Kidney (tissue), 14 donors: Measurements from ENCODE around the gene CNTFR. TPM values are rescaled to one million over a fixed set of nuclear protein-coding genes. Genes with fewer than 3 reads are reported as not detected.

Experiments
- DNase-seq, 5 donors: peaks; one replicate each; pipeline ENCODE4 v3.0.0-alpha.2; 2013 to 2020
- FAIRE-seq: peaks from 2 replicates; lab custom pipeline; 2012; peaks lifted over from hg19 to GRCh38; lab: Jason Lieb, UNC
- H3K27ac ChIP-seq, 2 donors: one replicate each; pipeline ENCODE4 v1.7.0; 2013; ENCODE audit warnings: low read depth in 2 of 2, low read length in 2 of 2, inconsistent platforms in 1 of 2
- H3K27me3 ChIP-seq: one replicate; pipeline ENCODE4 v1.7.1; 2013; ENCODE audit warnings: low read length, inconsistent platforms; ENCODE audit not compliant: control insufficient read depth, insufficient read depth
- H3K36me3 ChIP-seq, 3 donors: one replicate each; pipeline versions ENCODE4 v1.7.0 to v1.7.1; 2013; ENCODE audit warnings: low read length in 3 of 3, control low read depth in 1 of 3, inconsistent platforms in 1 of 3; ENCODE audit not compliant: insufficient read depth in 3 of 3, control insufficient read depth in 2 of 3
- H3K4me1 ChIP-seq, 3 donors: one replicate each; pipeline versions ENCODE4 v1.7.0 to v1.7.1; 2013; ENCODE audit warnings: low read length in 3 of 3, inconsistent platforms in 1 of 3, low read depth in 1 of 3; ENCODE audit not compliant: control insufficient read depth in 2 of 3, insufficient read depth in 2 of 3
- H3K4me3 ChIP-seq, 3 donors: one replicate each; pipeline versions ENCODE4 v1.7.0 to v1.8.1; 2013; ENCODE audit warnings: low read length in 3 of 3, control low read depth in 1 of 3, inconsistent platforms in 1 of 3
- H3K9ac ChIP-seq, 3 donors: one replicate each; pipeline versions ENCODE4 v1.7.0 to v1.7.1; 2013; ENCODE audit warnings: low read length in 3 of 3, control low read depth in 1 of 3, inconsistent platforms in 1 of 3
- H3K9me3 ChIP-seq, 3 donors: one replicate each; pipeline versions ENCODE4 v1.7.0 to v1.7.1; 2013; ENCODE audit warnings: low read length in 3 of 3, control low read depth in 1 of 3, inconsistent platforms in 1 of 3; ENCODE audit not compliant: control insufficient read depth in 2 of 3, insufficient read depth in 1 of 3
- intact Hi-C: fragments of 100-400 bp; cut with DNase I; formaldehyde crosslinking; loops from one replicate; pipeline ENCODE4 v1.11.1; 2022
- polyA plus RNA-seq: library from polyadenylated mRNA; stranded (reverse); fragments of 350-450 nt; fragmentation: Illumina TruSeq; extraction: RNeasy Lipid Tissue Mini Kit (QIAGEN cat#74804); gene quantifications from one replicate; pipeline ENCODE4 v1.2.3, GENCODE V29; 2014; ENCODE audit warnings: low read depth, low replicate concordance; ENCODE audit not compliant: insufficient read depth
- total RNA-seq: library from RNA; stranded (reverse); fragmentation: NEBNext Ultra II Directional; extraction: Animal tissue kit (Norgen Biotek cat#: 25700); gene quantifications from one replicate; pipeline ENCODE4 v1.2.1, GENCODE V29; 2021
- TF ChIP-seq, protein P1 (sequence below): IDR thresholded peaks from 3 replicates; pipeline ENCODE4 v1.5.1; 2012; ENCODE audit warnings: mild to moderate bottlenecking, moderate library complexity, borderline replicate concordance; ENCODE audit not compliant: insufficient read depth; ENCODE audit errors: extremely low read depth
- donor health status: control.
- donor health status: control.
- donor health status: control.
- donor health status: control.
- donor health status: control.
- donor health status: DM: yes; HTN: yes; CAD: no.
- donor health status: Normal renal cell carcinoma (clear cell type).

The CNTFR gene
- total and polyA plus RNA-seq, 2 donors from 2014 or later: 1.7 to 3.7 TPM

DNA sequence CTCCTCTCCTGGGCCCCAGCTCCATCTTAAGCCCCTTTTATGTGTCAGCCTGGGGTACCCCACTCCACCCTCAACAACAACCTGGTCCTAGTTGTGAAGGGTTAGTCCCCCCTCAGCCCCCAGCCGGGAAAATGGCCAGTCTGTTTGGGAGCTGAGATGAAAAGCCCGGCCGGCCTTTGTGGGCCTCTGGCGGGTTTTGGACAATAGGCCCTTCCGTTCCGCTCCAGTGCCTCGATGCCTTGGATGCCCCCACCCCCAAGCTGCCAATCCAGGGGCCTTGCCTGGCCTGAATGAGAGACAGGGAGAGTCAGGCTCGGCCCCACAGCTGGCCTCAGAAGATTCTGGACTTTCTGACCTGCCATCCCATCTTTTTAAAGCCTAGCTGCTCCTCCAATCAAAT lies 9.2 kb downstream of the CNTFR start:
- DNase-seq (peak in 2 of 5 donors; percentile 23 to 57), FAIRE-seq (no peak)
- Histone ChIP-seq H3K4me3 (no peak overlapping the region), H3K9ac (no peak overlapping the region), H3K36me3 (no peaks in the 10 kb centered on the region), H3K9me3 (no peaks in the 10 kb centered on the region), H3K27me3 (peaks cover 2% of the 10 kb centered on the region), H3K4me1 (peaks cover 0 to 2% (median 0%) of the 10 kb centered on the region in 3 donors), H3K27ac (no peak overlapping the region)
- intact Hi-C loops: no loop called here
- TF ChIP-seq, protein P1, sequence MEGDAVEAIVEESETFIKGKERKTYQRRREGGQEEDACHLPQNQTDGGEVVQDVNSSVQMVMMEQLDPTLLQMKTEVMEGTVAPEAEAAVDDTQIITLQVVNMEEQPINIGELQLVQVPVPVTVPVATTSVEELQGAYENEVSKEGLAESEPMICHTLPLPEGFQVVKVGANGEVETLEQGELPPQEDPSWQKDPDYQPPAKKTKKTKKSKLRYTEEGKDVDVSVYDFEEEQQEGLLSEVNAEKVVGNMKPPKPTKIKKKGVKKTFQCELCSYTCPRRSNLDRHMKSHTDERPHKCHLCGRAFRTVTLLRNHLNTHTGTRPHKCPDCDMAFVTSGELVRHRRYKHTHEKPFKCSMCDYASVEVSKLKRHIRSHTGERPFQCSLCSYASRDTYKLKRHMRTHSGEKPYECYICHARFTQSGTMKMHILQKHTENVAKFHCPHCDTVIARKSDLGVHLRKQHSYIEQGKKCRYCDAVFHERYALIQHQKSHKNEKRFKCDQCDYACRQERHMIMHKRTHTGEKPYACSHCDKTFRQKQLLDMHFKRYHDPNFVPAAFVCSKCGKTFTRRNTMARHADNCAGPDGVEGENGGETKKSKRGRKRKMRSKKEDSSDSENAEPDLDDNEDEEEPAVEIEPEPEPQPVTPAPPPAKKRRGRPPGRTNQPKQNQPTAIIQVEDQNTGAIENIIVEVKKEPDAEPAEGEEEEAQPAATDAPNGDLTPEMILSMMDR: no peak

- Histone ChIP-seq H3K9ac (no peak overlapping the region), H3K4me1 (peaks cover 0 to 2% (median 0%) of the 10 kb centered on the region in 3 donors), H3K9me3 (no peaks in the 10 kb centered on the region), H3K27me3 (peaks cover 2% of the 10 kb centered on the region), H3K4me3 (no peak overlapping the region), H3K27ac (no peak overlapping the region), H3K36me3 (no peaks in the 10 kb centered on the region)
- FAIRE-seq (no peak), DNase-seq (no peak)
- intact Hi-C loops: no loop called here
- TF ChIP-seq, protein P1: no peak
These were observed 9.7 kb downstream of the CNTFR start for GRCh38 chr9:34579808-34580163.

- DNase-seq: peak in 2 of 5 donors; percentile 52 to 86
- peaks cover 2% of the 10 kb centered on the region for H3K27me3 ChIP-seq
- no peak for FAIRE-seq
- H3K27ac ChIP-seq: no peak overlapping the region
- no peaks in the 10 kb centered on the region for H3K36me3 ChIP-seq
- H3K4me3 ChIP-seq: no peak overlapping the region
- peaks cover 0 to 2% (median 0%) of the 10 kb centered on the region in 3 donors for H3K4me1 ChIP-seq
- no peak overlapping the region for H3K9ac ChIP-seq
- TF ChIP-seq, protein P1: no peak
- no peaks in the 10 kb centered on the region for H3K9me3 ChIP-seq
- intact Hi-C loops: no loop called here
These were observed 10.3 kb downstream of the CNTFR start for GRCh38 chr9:34579104-34579807.
